HG03571 (cell line): ENCODE results near the gene CLCN6.

Experiments used
- ATAC-seq: cut with Tn5 transposase; IDR thresholded peaks from one replicate; pipeline ENCODE4 v1.9.1; 2021; ENCODE audit not compliant: unreplicated experiment

Gene CLCN6

DNA sequence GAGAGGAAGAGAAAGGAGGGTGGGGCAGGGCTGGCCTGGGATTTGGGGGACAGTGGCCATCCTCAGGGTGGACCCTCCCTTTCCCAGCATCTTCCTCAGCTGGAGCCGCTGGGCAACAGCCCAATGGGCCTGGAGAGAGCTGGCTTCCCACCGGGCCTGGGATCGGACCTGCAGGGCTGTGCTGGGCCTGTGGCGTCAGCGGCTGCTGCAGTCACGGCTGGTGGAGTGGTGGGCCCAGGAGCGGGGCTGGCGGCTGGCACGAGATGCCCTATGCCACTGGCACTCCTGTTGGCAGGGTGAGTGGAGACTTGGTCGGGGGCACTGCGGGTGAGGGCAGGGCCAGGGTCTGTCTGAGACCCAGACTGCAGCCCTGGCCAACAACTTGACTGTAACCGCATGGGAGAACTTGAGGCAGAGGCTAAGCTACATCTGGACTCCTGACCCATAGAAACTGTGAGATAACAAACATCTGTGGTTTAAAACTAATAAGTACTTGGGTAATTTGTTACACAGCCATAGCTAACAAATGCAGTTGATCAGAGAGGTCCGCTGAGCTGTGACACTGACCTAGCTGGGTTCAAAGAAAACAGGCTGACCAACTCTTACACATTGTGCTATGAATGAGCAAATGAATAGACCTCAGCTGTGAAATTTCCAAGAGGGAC is 26.1 kb upstream of the CLCN6 start:
- no peak for ATAC-seq

GRCh38 chr1:11780380-11781147 is 25.4 kb upstream of the CLCN6 start:
- no peak for ATAC-seq

- no peak for ATAC-seq
These were observed 24.7 kb upstream of the CLCN6 start for GRCh38 chr1:11781297-11781696.

- no peak for ATAC-seq
These were observed 23.8 kb upstream of the CLCN6 start for GRCh38 chr1:11782127-11782708.

DNA sequence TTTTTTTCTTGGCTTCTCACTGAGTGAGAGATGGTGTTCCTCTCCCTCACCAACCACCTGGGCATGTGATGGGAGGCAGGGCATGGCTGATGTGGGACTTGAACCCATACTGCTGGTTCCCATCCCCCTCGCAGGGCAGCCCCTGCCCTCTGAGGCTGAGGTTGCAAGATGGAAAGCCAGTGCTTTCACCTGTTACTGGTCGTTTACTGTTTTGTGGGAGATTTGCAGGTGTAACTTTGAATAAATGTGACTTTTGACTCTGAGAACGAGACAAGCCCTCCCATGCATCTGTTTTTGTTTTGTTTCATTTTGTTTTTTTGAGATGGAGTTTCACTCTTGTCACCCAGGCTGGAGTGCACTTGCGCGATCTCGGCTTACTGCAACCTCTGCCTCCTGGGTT is 22.4 kb upstream of the CLCN6 start:
- no peak for ATAC-seq

DNA sequence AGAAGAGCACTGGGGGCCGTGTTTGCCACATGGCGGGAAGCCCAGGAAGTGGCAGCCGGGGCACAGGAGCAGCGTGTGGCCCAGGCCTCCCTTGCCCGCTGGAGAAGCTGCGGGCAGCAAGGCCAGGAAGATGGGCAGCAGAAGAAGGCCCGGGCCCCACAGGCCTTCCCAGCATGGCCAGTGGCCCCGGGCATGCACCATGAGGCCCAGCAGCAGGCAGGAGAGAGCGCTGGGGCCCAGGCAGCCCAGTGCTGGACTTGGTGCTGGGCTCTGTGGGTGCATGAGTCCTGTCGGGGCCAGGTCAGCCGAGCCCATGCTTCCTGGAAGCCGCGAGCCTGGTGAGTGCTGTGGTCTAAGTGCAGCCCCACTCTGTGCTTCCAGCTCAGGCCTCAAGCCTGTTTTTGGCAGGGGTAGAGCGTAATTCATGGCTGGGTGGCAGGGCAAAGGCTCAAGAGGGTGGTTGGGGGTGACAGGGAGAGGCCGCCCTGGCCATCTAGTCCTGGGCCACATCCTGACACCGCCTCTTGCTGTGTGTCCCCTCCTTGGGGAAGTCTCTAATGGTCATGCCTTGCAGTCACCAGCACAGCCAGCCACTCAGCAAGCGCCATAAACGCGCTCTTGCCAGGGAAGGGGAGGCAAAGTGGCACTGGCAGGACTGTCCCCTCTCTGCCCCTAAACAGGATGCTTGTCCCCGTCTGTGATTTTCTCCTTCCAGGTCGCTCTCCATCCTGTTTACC is 21.6 kb upstream of the CLCN6 start:
- ATAC-seq = no peak

GRCh38 chr1:11784993-11785769 is 20.8 kb upstream of the CLCN6 start:
- no peak for ATAC-seq

DNA sequence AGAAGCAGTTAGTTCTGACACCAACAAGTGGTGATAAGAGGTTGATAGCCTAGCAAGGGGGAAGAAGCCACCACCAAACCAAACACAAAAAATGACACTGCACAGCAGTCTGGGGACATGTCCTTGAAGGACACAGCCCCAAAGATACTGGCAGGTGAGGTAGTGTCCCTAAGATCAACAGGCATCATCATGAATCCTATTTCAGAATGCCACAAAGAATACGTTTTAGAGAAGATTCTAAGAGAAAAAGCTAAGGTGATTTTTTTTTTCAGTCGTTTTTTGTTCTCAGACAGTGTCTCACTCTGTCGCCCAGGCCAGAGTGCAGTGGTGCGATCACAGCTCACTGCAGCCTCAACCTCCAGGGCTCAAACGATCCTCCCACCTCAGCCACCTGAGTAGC is 19.8 kb upstream of the CLCN6 start:
- ATAC-seq = no peak

DNA sequence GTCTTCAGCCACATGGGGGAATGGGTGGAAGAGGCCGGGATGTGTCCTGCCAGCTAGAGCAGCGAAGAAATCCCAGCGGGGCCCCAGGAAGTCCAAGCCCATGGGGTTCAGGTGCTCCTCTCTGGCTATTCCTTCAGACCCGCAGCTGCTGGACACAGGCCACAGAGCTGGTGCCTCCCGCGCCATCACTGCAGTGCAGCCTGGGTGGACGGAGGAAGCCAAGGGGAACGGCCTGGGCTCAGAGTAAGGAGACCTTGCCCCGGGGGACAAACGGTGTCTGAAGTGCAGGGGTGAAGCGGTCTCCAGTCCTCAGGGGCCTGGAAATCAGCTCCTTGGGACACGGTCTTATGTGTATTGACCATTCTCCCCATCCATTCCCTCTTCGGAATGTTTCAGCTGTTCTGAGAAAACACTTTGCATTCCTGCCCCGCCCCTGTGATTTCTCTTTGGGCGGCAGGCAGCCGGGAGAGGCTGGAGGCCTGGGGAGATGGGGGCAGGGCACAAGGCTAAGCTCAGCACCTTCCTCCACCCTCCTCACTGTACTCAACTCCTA is 18.7 kb upstream of the CLCN6 start:
- no peak for ATAC-seq

GRCh38 chr1:11787804-11788436 is 18.1 kb upstream of the CLCN6 start:
- ATAC-seq = no peak

DNA sequence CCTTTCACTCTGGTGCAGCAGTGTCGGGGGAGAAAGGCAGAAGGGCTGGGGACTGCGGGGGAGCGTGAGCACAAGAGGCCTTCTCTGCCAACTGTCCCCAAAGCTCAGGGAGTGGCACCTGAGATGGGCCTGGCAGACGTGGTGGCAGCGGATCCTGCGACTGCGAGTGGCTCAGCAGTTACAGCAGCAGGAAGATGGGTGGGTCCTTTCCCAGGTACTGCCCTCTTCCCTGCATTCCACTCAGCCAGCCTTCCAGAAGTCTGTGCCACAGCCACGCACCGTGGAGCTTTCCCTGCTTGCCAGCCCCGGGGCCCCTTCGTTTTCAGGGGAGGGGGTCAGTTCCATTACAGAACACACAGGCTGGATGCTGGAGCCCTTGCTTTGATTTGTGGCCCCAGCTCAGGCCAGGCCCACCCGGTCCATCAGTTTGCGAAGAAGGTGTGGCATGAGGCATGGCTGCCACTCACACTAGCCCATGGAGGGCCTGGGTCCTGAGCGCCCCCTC is 17.4 kb upstream of the CLCN6 start:
- no peak for ATAC-seq

- ATAC-seq = no peak
These were observed 16.6 kb upstream of the CLCN6 start for GRCh38 chr1:11789126-11790067.

GRCh38 chr1:11790101-11790879 is 15.7 kb upstream of the CLCN6 start:
- no peak for ATAC-seq

DNA sequence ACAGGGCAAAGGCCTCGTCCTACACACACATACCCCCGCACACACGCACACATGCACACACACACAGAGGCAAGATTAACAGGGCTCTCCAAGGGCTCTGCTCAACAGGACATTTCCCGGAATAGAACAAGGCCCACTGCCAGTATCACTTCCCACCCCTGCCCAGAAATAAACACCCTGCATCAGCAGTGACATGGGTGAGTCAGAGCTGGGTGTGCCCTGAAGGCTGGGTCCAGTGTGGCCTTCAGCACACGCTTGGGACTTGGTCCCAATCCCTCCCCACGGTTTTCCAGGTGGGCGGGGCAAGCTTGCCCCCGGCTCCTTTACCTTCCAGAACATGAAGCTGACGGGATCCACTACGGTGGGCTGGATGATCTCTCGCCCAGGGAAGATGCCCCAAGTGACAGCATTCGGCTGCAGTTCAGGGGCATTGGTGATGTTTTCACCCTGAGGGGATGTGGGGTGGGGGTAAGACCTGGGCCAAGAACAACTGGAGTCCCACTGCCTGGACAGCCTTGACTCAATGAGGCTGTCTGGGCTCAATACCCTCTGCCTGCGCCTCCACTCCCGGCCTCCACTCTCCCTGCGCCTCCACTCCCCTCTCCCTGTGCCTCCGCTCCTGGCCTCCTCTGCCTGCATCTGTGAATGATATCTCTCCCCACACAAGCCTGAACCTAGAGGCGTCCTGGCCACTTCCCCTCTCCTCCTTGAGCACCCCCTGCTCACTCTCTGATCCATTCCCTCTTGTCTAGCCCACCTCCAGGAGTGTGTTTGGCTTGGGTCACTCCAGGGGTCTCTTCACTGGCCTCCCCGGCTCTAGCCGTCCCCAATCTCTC is 14.9 kb upstream of the CLCN6 start:
- ATAC-seq = no peak

DNA sequence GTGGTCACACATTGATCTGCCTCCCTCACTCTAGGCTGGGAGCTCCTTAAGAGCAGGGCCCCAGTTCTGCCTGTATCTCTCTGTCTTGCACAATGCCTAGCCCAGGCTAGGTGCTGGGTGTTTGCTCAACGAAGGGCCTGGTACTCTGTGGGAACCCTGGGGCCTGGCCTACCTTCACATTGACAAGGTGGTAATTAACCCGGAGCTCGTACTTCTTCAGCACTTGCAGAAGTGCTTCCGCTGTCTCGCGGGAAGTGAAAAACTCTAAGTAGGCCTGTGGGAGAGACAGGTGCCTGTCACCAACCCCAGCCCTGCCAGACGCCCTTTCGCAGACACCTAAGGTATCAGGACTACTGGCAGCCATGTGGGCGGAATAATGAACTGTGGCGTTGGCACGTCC is 13.9 kb upstream of the CLCN6 start:
- no peak for ATAC-seq

DNA sequence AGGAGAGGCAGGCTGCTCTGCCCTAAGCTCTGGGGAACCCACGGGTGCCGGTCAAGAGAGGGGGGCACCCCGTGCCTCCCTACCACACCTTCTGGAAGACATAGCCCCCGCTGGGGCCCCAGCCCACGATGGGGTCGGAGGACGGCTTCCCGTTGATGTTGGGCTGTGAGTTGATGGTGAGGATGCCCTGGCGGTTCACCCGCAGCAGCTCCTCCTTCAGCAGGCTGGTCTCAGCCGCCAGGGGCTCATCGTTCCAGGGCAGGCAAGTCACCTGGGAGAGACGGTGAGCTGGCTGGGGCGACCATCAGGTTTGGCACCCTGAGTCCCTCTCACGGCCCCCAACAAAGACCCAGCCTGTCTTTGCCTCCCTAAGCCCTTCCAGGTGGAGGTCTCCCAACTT is 12.2 kb upstream of the CLCN6 start:
- no peak for ATAC-seq
